AG04449 (cell line): ENCODE measurements around the gene HMCN2.
A peak's percentile ranks its signal among the peaks of the same experiment; 100 is the strongest.

Experiments
- CTCF ChIA-PET: fragments of 350-600 bp; formaldehyde crosslinking; extraction: SDS; loops from one replicate; lab custom pipeline; 2021; ENCODE audit warnings: antibody characterized with exemption; lab: Yijun Ruan, JAX
- POLR2A ChIA-PET: fragments of 400-600, 350-600 bp; formaldehyde crosslinking; extraction: SDS; loops from one replicate; lab custom pipeline; 2020; ENCODE audit warnings: antibody characterized with exemption, inconsistent platforms; lab: Yijun Ruan, JAX
- DNase-seq: peaks from one replicate; pipeline ENCODE4 v3.0.0-alpha.2; 2010; ENCODE audit warnings: low read depth, low spot score
- H3K4me3 ChIP-seq: 2 replicates; pipeline ENCODE4 v1.5.1; 2011; ENCODE audit warnings: low read depth, mild to moderate bottlenecking, control low read depth, low read length
- CTCF ChIP-seq: IDR thresholded peaks from one replicate; pipeline ENCODE4 v1.5.1; 2011; ENCODE audit warnings: mild to moderate bottlenecking, moderate library complexity, low read length, control low read depth, inconsistent platforms; ENCODE audit not compliant: insufficient read depth; ENCODE audit errors: missing control alignments

Gene HMCN2

GRCh38 chr9:130423272-130423671 lies 157.7 kb downstream of the HMCN2 start:
- no peak for DNase-seq
- CTCF ChIA-PET, result interaction anchor here (1.1 to 3.9 kb wide), 3 partner anchors 10 to 316 kb away, joined by 3 to 13 read pairs (median 6); no protein-coding TSS in a partner anchor
- H3K4me3 ChIP-seq, result no peak overlapping the region
- POLR2A ChIA-PET, result no interaction called here
- no peak for TF ChIP-seq CTCF

- no peak for TF ChIP-seq CTCF
- ChIA-PET CTCF (interaction anchor here (0.9 to 1.0 kb wide), 2 partner anchors 12 to 257 kb away, joined by 3 to 4 read pairs; no protein-coding TSS in a partner anchor), POLR2A (no interaction called here)
- no peak for DNase-seq
- H3K4me3 ChIP-seq, result no peak overlapping the region
Measured at GRCh38 chr9:130424595-130425454, 159.3 kb downstream of the HMCN2 start.

GRCh38 chr9:130425741-130426466 lies 160.3 kb downstream of the HMCN2 start:
- ChIA-PET POLR2A (no interaction called here), CTCF (interaction anchor here (0.9 to 2.4 kb wide), 4 partner anchors 11 to 256 kb away, joined by 3 to 11 read pairs (median 4); no protein-coding TSS in a partner anchor)
- TF ChIP-seq CTCF, result no peak
- no peak for DNase-seq
- H3K4me3 ChIP-seq, result no peak overlapping the region

GRCh38 chr9:130426467-130426773 lies 160.9 kb downstream of the HMCN2 start:
- TF ChIP-seq CTCF, result no peak
- ChIA-PET POLR2A (no interaction called here), CTCF (interaction anchor here (1.3 to 2.4 kb wide), 3 partner anchors 11 to 190 kb away, joined by 3 to 11 read pairs (median 3); no protein-coding TSS in a partner anchor)
- no peak for DNase-seq
- no peak overlapping the region for H3K4me3 ChIP-seq

GRCh38 chr9:130426883-130427282 lies 161.3 kb downstream of the HMCN2 start:
- TF ChIP-seq CTCF, result peak; percentile 5
- ChIA-PET POLR2A (no interaction called here), CTCF (interaction anchor here (1.3 to 2.4 kb wide), 3 partner anchors 10 to 191 kb away, joined by 3 to 11 read pairs (median 3); no protein-coding TSS in a partner anchor)
- H3K4me3 ChIP-seq, result no peak overlapping the region
- no peak for DNase-seq

GRCh38 chr9:130427326-130427725 lies 161.8 kb downstream of the HMCN2 start:
- TF ChIP-seq CTCF, result no peak
- no peak for DNase-seq
- POLR2A ChIA-PET, result no interaction called here
- CTCF ChIA-PET, result interaction anchor here (1.3 to 2.4 kb wide), 3 partner anchors 10 to 191 kb away, joined by 3 to 11 read pairs (median 3); no protein-coding TSS in a partner anchor
- H3K4me3 ChIP-seq, result no peak overlapping the region
